Measurements from ENCODE around the gene DEDD.

DNA sequence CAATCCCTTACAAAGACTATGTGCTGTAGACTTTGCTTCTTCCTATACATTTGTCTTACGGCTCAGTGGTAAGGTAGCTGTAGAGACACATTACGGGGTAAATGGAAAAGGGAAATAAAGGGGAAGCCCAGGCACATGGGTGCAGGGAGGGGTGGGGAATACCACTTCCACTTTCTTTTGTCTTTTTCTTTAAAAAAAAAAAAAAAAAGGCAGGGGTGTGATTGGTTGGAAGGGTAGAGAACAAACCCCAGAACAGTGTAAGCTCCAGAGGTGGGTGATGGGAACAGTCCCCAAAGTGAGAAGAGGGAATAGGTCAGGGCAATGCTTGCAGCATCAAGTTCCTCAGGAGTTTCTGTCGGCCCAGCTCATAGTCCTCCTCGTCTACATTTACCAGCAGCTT lies 10.6 kb downstream of the DEDD start:
- TF ChIP-seq, protein P1, sequence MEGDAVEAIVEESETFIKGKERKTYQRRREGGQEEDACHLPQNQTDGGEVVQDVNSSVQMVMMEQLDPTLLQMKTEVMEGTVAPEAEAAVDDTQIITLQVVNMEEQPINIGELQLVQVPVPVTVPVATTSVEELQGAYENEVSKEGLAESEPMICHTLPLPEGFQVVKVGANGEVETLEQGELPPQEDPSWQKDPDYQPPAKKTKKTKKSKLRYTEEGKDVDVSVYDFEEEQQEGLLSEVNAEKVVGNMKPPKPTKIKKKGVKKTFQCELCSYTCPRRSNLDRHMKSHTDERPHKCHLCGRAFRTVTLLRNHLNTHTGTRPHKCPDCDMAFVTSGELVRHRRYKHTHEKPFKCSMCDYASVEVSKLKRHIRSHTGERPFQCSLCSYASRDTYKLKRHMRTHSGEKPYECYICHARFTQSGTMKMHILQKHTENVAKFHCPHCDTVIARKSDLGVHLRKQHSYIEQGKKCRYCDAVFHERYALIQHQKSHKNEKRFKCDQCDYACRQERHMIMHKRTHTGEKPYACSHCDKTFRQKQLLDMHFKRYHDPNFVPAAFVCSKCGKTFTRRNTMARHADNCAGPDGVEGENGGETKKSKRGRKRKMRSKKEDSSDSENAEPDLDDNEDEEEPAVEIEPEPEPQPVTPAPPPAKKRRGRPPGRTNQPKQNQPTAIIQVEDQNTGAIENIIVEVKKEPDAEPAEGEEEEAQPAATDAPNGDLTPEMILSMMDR (conservative IDR thresholded peaks at IDR 0.05; ENCODE audit: low read depth, low read length) = no peak
- no peak for TF ChIP-seq POLR2A (IDR thresholded peaks at IDR 0.05; ENCODE audit: low read depth, low read length)
